MCF 10A (cell line): ENCODE data around the gene ZKSCAN1. TPM values are rescaled to one million over a fixed set of nuclear protein-coding genes. Genes with fewer than 3 reads are reported as not detected.

Source experiments
- BruUV-seq: library from RNA; stranded (reverse); fragments of 400-500 nt; replicated peaks from 2 replicates; lab custom pipeline; 2021; lab: Mats Ljungman, UMichigan
- CTCF ChIA-PET: fragments of 300-600 bp; sonication (Branson Sonifier 250); formaldehyde crosslinking; extraction: SDS; loops from one replicate; lab custom pipeline; 2021; ENCODE audit warnings: antibody characterized with exemption, inconsistent platforms; lab: Yijun Ruan, JAX
- POLR2A ChIA-PET: fragments of 300-600, 350-650 bp; sonication (Branson Sonifier 250); formaldehyde crosslinking; extraction: SDS; loops from one replicate; lab custom pipeline; 2020; ENCODE audit warnings: antibody characterized with exemption, inconsistent platforms; lab: Yijun Ruan, JAX
- DNase-seq: peaks from one replicate; pipeline ENCODE4 v3.0.0-alpha.2; 2018; ENCODE audit not compliant: unreplicated experiment
- H3K27ac Mint-ChIP-seq: one replicate; pipeline ENCODE4 v1.8.0; 2022; ENCODE audit warnings: mild to moderate bottlenecking, low read depth, mixed read lengths; ENCODE audit not compliant: unreplicated experiment
- H3K27me3 Mint-ChIP-seq: one replicate; pipeline ENCODE4 v1.8.0; 2022; ENCODE audit warnings: mixed read lengths; ENCODE audit not compliant: insufficient read depth, unreplicated experiment
- H3K36me3 Mint-ChIP-seq: one replicate; pipeline ENCODE4 v1.8.0; 2022; ENCODE audit warnings: mild to moderate bottlenecking, moderate library complexity, mixed read lengths; ENCODE audit not compliant: insufficient read depth, unreplicated experiment
- H3K4me1 Mint-ChIP-seq: one replicate; pipeline ENCODE4 v1.8.0; 2022; ENCODE audit warnings: mixed read lengths; ENCODE audit not compliant: insufficient read depth, unreplicated experiment
- H3K4me3 Mint-ChIP-seq: one replicate; pipeline ENCODE4 v1.8.0; 2022; ENCODE audit warnings: mild to moderate bottlenecking, moderate library complexity, mixed read lengths; ENCODE audit not compliant: unreplicated experiment
- H3K9me3 Mint-ChIP-seq: one replicate; pipeline ENCODE4 v1.8.0; 2022; ENCODE audit warnings: mixed read lengths; ENCODE audit not compliant: unreplicated experiment
- intact Hi-C: fragments of 100-400 bp; cut with micrococcal nuclease; formaldehyde crosslinking; loops from 2 replicates; pipeline ENCODE4 v1.14.1; 2022
- total RNA-seq: library from RNA; stranded (reverse); gene quantifications from 2 replicates; pipeline ENCODE4 v1.2.3, GENCODE V29; 2022
- TF ChIP-seq, protein P1 (sequence below): fragments of 200-600 bp; IDR thresholded peaks from one replicate; pipeline ENCODE4 v1.8.0; 2022; ENCODE audit warnings: antibody characterized with exemption, mild to moderate bottlenecking; ENCODE audit not compliant: unreplicated experiment

ZKSCAN1 gene
- total RNA-seq, 1 experiment from 2014 or later = 80.2 TPM

- Mint-ChIP-seq H3K4me3 (no peak overlapping the region), H3K4me1 (no peaks in the 10 kb centered on the region), H3K36me3 (no peaks in the 10 kb centered on the region), H3K27ac (no peak overlapping the region), H3K9me3 (no peaks in the 10 kb centered on the region), H3K27me3 (peaks cover under 1% of the 10 kb centered on the region)
- no TSS peak for BruUV-seq
- POLR2A ChIA-PET = interaction anchor here (0.7 to 2.5 kb wide), 3 partner anchors 57 to 360 kb away, joined by 3 to 11 read pairs (median 4); partner anchors contain the start of genes ZNF3 and ZSCAN21
- TF ChIP-seq, protein P1, sequence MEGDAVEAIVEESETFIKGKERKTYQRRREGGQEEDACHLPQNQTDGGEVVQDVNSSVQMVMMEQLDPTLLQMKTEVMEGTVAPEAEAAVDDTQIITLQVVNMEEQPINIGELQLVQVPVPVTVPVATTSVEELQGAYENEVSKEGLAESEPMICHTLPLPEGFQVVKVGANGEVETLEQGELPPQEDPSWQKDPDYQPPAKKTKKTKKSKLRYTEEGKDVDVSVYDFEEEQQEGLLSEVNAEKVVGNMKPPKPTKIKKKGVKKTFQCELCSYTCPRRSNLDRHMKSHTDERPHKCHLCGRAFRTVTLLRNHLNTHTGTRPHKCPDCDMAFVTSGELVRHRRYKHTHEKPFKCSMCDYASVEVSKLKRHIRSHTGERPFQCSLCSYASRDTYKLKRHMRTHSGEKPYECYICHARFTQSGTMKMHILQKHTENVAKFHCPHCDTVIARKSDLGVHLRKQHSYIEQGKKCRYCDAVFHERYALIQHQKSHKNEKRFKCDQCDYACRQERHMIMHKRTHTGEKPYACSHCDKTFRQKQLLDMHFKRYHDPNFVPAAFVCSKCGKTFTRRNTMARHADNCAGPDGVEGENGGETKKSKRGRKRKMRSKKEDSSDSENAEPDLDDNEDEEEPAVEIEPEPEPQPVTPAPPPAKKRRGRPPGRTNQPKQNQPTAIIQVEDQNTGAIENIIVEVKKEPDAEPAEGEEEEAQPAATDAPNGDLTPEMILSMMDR = no peak
- no peak for DNase-seq
- CTCF ChIA-PET = interaction anchor here (0.6 to 10.9 kb wide), 17 partner anchors 15 to 1577 kb away, joined by 3 to 214 read pairs (median 4); partner anchors contain the start of gene TRIM4
- intact Hi-C loops = loop anchor here (5.0 kb wide), 1 partner anchor 135 kb away; the partner anchor contains the start of gene MBLAC1
These were observed 22.9 kb upstream of the ZKSCAN1 start for GRCh38 chr7:99992330-99993038.

GRCh38 chr7:99994819-99995218, 20.6 kb upstream of the ZKSCAN1 start:
- H3K9me3 Mint-ChIP-seq = no peaks in the 10 kb centered on the region
- no peak for DNase-seq
- H3K27ac Mint-ChIP-seq = no peak overlapping the region
- TF ChIP-seq, protein P1 = no peak
- H3K4me1 Mint-ChIP-seq = no peaks in the 10 kb centered on the region
- POLR2A ChIA-PET = interaction anchor here (0.6 to 3.4 kb wide), 11 partner anchors 21 to 343 kb away, joined by 3 to 23 read pairs (median 4); partner anchors contain the start of genes TRIM4, ZKSCAN1 and ZSCAN21
- CTCF ChIA-PET = interaction anchor here (0.6 to 10.9 kb wide), 20 partner anchors 9 to 91 kb away, joined by 3 to 214 read pairs (median 5); partner anchors contain the start of genes TRIM4 and ZSCAN21
- no peaks in the 10 kb centered on the region for H3K36me3 Mint-ChIP-seq
- H3K4me3 Mint-ChIP-seq = peak overlapping the region; percentile 35
- no TSS peak for BruUV-seq
- peaks cover 12% of the 10 kb centered on the region for H3K27me3 Mint-ChIP-seq
- intact Hi-C loops = loop anchor here (1.0 to 5.0 kb wide), 3 partner anchors 58 to 132 kb away; partner anchors contain the start of genes MBLAC1 and ZNF3

GRCh38 chr7:99996755-99997544, 18.4 kb upstream of the ZKSCAN1 start:
- Mint-ChIP-seq H3K27ac (no peak overlapping the region), H3K27me3 (peaks cover 12% of the 10 kb centered on the region), H3K4me3 (no peak overlapping the region), H3K4me1 (no peaks in the 10 kb centered on the region), H3K9me3 (no peaks in the 10 kb centered on the region), H3K36me3 (no peaks in the 10 kb centered on the region)
- TF ChIP-seq, protein P1 = no peak
- ChIA-PET POLR2A (interaction anchor here (0.6 to 1.4 kb wide), 5 partner anchors 12 to 492 kb away, joined by 3 to 4 read pairs (median 3); partner anchors contain the start of gene ZKSCAN5), CTCF (interaction anchor here (0.6 to 1.4 kb wide), 3 partner anchors 49 to 78 kb away, joined by 3 to 4 read pairs (median 4); no protein-coding TSS in a partner anchor)
- no TSS peak for BruUV-seq
- no peak for DNase-seq
- intact Hi-C loops = no loop called here
